Activated CD8-positive, alpha-beta memory T cell treated with anti-CD3 and anti-CD28 coated beads, Interleukin-2, amount 50 U/mL, for 24 hours (primary cell): ENCODE data around the gene RANBP17.
"Not testable (repeated sequence)": the region's sequence is repeated elsewhere in the genome, so short reads cannot be mapped to it uniquely, and the experiment has no call there.

Experiments
- DNase-seq: peaks from one replicate; pipeline ENCODE4 v3.0.0-alpha.2; 2020; ENCODE audit errors: extremely low read depth

Gene RANBP17

GRCh38 chr5:170867825-170868224, 6.0 kb downstream of the RANBP17 start:
- DNase-seq: no peak

GRCh38 chr5:170870390-170870789, 8.6 kb downstream of the RANBP17 start:
- not testable (repeated sequence) for DNase-seq

- no peak for DNase-seq
Measured at GRCh38 chr5:170874017-170874416, 12.2 kb downstream of the RANBP17 start.

GRCh38 chr5:170875811-170876210, 14.0 kb downstream of the RANBP17 start:
- DNase-seq: no peak

GRCh38 chr5:170880084-170880483, 18.3 kb downstream of the RANBP17 start:
- no peak for DNase-seq

GRCh38 chr5:170882345-170882744, 20.5 kb downstream of the RANBP17 start:
- no peak for DNase-seq

GRCh38 chr5:170885256-170885655, 23.4 kb downstream of the RANBP17 start:
- DNase-seq: no peak

GRCh38 chr5:170885809-170886208, 24.0 kb downstream of the RANBP17 start:
- no peak for DNase-seq

- no peak for DNase-seq
Measured at GRCh38 chr5:170886210-170886894, 24.5 kb downstream of the RANBP17 start.

- DNase-seq: no peak
Measured at GRCh38 chr5:170892196-170892595, 30.4 kb downstream of the RANBP17 start.

GRCh38 chr5:170894665-170895064, 32.8 kb downstream of the RANBP17 start:
- no peak for DNase-seq

- no peak for DNase-seq
Measured at GRCh38 chr5:170896779-170897178, 35.0 kb downstream of the RANBP17 start.

- no peak for DNase-seq
Measured at GRCh38 chr5:170903075-170903474, 41.3 kb downstream of the RANBP17 start.

GRCh38 chr5:170907758-170908157, 45.9 kb downstream of the RANBP17 start:
- no peak for DNase-seq

GRCh38 chr5:170913573-170913972, 51.8 kb downstream of the RANBP17 start:
- no peak for DNase-seq

- no peak for DNase-seq
Measured at GRCh38 chr5:170917113-170917512, 55.3 kb downstream of the RANBP17 start.

GRCh38 chr5:170920196-170920595, 58.4 kb downstream of the RANBP17 start:
- DNase-seq: no peak

- DNase-seq: not testable (repeated sequence)
Measured at GRCh38 chr5:170922331-170922730, 60.5 kb downstream of the RANBP17 start.

GRCh38 chr5:170923910-170924620, 62.2 kb downstream of the RANBP17 start:
- DNase-seq: no peak

GRCh38 chr5:170935534-170936218, 73.9 kb downstream of the RANBP17 start:
- not testable (repeated sequence) for DNase-seq

- no peak for DNase-seq
Measured at GRCh38 chr5:170937072-170937471, 75.3 kb downstream of the RANBP17 start.

GRCh38 chr5:170937914-170938313, 76.1 kb downstream of the RANBP17 start:
- DNase-seq: no peak

GRCh38 chr5:170939178-170939577, 77.4 kb downstream of the RANBP17 start:
- DNase-seq: no peak
